Measurements from ENCODE around the gene TCTN3. TPM values are rescaled to one million over a fixed set of nuclear protein-coding genes. Genes with fewer than 3 reads are reported as not detected.

The TCTN3 gene
- total RNA-seq, 1 experiment from 2014 or later: 21.8 TPM

- peaks cover 18% of the 10 kb centered on the region for H3K36me3 ChIP-seq (ENCODE audit: low read depth, low read length)
Measured at GRCh38 chr10:95640891-95641315, 52.8 kb downstream of the TCTN3 start.

DNA sequence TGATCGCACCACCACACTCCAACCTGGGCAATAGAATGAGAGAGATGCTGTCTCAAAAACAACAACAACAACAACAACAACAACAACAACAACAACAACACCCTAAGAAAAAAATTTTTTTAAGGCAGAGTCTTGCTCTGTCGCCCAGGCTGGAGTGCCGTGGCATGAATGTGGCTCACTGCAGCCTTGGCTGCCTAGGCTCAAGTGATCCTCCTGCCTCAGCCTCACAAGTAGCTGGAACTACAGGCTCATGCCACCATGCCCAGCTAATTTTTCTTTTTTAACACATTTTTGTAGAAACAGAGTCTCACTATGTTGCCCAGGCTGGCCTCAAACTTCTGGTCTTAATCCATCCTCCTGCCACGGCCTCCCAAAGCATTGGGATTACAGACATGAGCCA lies 55.8 kb downstream of the TCTN3 start:
- CTCF ChIA-PET: no interaction called here
- Histone ChIP-seq H3K36me3 (ENCODE audit: low read depth, low read length) (peaks cover 27% of the 10 kb centered on the region), H3K4me3 (ENCODE audit: low read length) (no peak overlapping the region), H3K4me1 (ENCODE audit: insufficient read depth, low read length) (no peaks in the 10 kb centered on the region), H3F3A (ENCODE audit: low read length, unreplicated experiment) (no peaks in the 10 kb centered on the region), H3K4me2 (ENCODE audit: low read length) (no peak overlapping the region), H3K27ac (ENCODE audit: low read length) (no peak overlapping the region), H2AFZ (ENCODE audit: low read length) (no peak overlapping the region), H4K20me1 (ENCODE audit: low read length) (no peaks in the 10 kb centered on the region), H3K27me3 (ENCODE audit: low read length) (no peaks in the 10 kb centered on the region), H3K9me2 (replicated peaks; ENCODE audit: low read length) (no peaks in the 10 kb centered on the region), H3K79me2 (ENCODE audit: low read length) (no peaks in the 10 kb centered on the region), H3K9ac (ENCODE audit: low read length) (no peak overlapping the region), H3K9me3 (ENCODE audit: low read length) (no peaks in the 10 kb centered on the region)
- no TSS peak for BruUV-seq (replicated peaks)
- ATAC-seq (no peak), DNase-seq (no peak)
- TF ChIP-seq EZH2 (IDR thresholded peaks at IDR 0.05; ENCODE audit: low read length, unreplicated experiment) (no peak), EZH2phosphoT487 (IDR thresholded peaks at IDR 0.05; ENCODE audit: borderline replicate concordance, low read length) (no peak)
- TF ChIP-seq, protein P1, sequence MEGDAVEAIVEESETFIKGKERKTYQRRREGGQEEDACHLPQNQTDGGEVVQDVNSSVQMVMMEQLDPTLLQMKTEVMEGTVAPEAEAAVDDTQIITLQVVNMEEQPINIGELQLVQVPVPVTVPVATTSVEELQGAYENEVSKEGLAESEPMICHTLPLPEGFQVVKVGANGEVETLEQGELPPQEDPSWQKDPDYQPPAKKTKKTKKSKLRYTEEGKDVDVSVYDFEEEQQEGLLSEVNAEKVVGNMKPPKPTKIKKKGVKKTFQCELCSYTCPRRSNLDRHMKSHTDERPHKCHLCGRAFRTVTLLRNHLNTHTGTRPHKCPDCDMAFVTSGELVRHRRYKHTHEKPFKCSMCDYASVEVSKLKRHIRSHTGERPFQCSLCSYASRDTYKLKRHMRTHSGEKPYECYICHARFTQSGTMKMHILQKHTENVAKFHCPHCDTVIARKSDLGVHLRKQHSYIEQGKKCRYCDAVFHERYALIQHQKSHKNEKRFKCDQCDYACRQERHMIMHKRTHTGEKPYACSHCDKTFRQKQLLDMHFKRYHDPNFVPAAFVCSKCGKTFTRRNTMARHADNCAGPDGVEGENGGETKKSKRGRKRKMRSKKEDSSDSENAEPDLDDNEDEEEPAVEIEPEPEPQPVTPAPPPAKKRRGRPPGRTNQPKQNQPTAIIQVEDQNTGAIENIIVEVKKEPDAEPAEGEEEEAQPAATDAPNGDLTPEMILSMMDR (conservative IDR thresholded peaks at IDR 0.05; ENCODE audit: low read depth, low read length): no peak
- intact Hi-C loops (cut with micrococcal nuclease): no loop called here
- POLR2A ChIA-PET (ENCODE audit: unreplicated experiment): no interaction called here

More at GRCh38 chr10:95640891-95641315, 52.8 kb downstream of the TCTN3 start:
- Histone ChIP-seq H2AFZ (ENCODE audit: low read length) (no peak overlapping the region), H3K9me2 (replicated peaks; ENCODE audit: low read length) (no peaks in the 10 kb centered on the region), H3K27ac (ENCODE audit: low read length) (no peak overlapping the region), H3K9ac (ENCODE audit: low read length) (no peak overlapping the region), H3K27me3 (ENCODE audit: low read length) (no peaks in the 10 kb centered on the region), H4K20me1 (ENCODE audit: low read length) (no peaks in the 10 kb centered on the region), H3K4me3 (ENCODE audit: low read length) (no peak overlapping the region), H3K4me2 (ENCODE audit: low read length) (no peak overlapping the region), H3K79me2 (ENCODE audit: low read length) (no peaks in the 10 kb centered on the region), H3F3A (ENCODE audit: low read length, unreplicated experiment) (no peaks in the 10 kb centered on the region), H3K9me3 (ENCODE audit: low read length) (no peaks in the 10 kb centered on the region), H3K4me1 (ENCODE audit: insufficient read depth, low read length) (no peaks in the 10 kb centered on the region)
- BruUV-seq (replicated peaks): no TSS peak
- intact Hi-C loops (cut with micrococcal nuclease): no loop called here
- CTCF ChIA-PET: no interaction called here
- ATAC-seq: no peak
- no peak for DNase-seq
- no peak for TF ChIP-seq EZH2phosphoT487 (IDR thresholded peaks at IDR 0.05; ENCODE audit: borderline replicate concordance, low read length)
- TF ChIP-seq, protein P1 (conservative IDR thresholded peaks at IDR 0.05; ENCODE audit: low read depth, low read length): no peak
- TF ChIP-seq EZH2 (IDR thresholded peaks at IDR 0.05; ENCODE audit: low read length, unreplicated experiment): no peak
- POLR2A ChIA-PET (ENCODE audit: unreplicated experiment): no interaction called here

DNA sequence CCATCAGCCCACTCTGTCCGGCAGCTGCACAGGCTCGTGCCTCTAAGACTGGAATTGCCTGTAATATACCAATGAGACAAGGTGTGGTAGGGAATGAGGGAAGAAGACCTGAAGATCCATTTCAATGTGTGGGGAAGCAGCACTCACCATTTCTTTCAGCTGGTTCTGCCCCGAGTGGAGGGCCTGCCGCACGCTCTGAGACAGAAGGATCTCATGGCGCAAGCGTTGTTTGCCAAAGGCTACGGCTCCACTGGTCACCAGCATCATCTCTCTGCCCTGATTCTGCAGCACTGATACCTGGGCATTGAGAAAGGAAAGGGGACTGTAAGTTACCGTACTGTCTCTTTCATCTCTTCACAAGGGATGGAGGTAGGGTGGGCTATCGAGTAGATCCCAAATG lies 56.6 kb downstream of the TCTN3 start:
- no peak overlapping the region for H3K27ac ChIP-seq (ENCODE audit: low read length)
- no peak for DNase-seq
- H3K9ac ChIP-seq (ENCODE audit: low read length): no peak overlapping the region
- H2AFZ ChIP-seq (ENCODE audit: low read length): no peak overlapping the region
- no peak overlapping the region for H3K4me3 ChIP-seq (ENCODE audit: low read length)
- intact Hi-C loops (cut with micrococcal nuclease): no loop called here
- H4K20me1 ChIP-seq (ENCODE audit: low read length): no peaks in the 10 kb centered on the region
- no TSS peak for BruUV-seq (replicated peaks)
- H3K27me3 ChIP-seq (ENCODE audit: low read length): no peaks in the 10 kb centered on the region
- ATAC-seq: no peak
- H3K4me1 ChIP-seq (ENCODE audit: insufficient read depth, low read length): no peaks in the 10 kb centered on the region
- POLR2A ChIA-PET (ENCODE audit: unreplicated experiment): no interaction called here
- H3K79me2 ChIP-seq (ENCODE audit: low read length): no peaks in the 10 kb centered on the region
- CTCF ChIA-PET: no interaction called here
- no peak overlapping the region for H3K4me2 ChIP-seq (ENCODE audit: low read length)
- no peaks in the 10 kb centered on the region for H3K9me2 ChIP-seq (replicated peaks; ENCODE audit: low read length)
- TF ChIP-seq, protein P1 (conservative IDR thresholded peaks at IDR 0.05; ENCODE audit: low read depth, low read length): no peak
- TF ChIP-seq EZH2phosphoT487 (IDR thresholded peaks at IDR 0.05; ENCODE audit: borderline replicate concordance, low read length) (no peak), EZH2 (IDR thresholded peaks at IDR 0.05; ENCODE audit: low read length, unreplicated experiment) (no peak)
- H3K36me3 ChIP-seq (ENCODE audit: low read depth, low read length): peaks cover 23% of the 10 kb centered on the region
- H3K9me3 ChIP-seq (ENCODE audit: low read length): no peaks in the 10 kb centered on the region
- H3F3A ChIP-seq (ENCODE audit: low read length, unreplicated experiment): no peaks in the 10 kb centered on the region
